Measurements from ENCODE around the gene NTM.

DNA sequence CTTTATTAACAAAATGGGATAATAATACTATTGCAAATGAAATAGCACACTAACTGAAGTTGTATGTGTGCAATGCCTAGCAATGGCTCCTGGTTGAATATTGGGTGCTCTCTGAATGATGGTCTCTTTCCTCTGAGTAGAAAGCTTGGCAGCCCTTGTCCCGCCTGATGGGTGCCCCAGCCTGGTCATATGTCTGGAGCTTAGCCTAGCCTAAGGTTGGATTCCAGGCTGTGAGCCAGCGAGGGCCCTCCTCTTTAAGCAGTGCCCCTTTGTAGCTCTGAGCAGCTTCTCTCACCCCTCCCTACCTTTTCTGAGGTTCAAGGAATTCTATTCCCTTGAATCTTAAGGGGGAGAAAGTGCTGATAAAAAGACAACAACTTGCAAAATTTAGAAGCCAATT is 499.9 kb downstream of the NTM start:
- TF ChIP-seq, protein P1, sequence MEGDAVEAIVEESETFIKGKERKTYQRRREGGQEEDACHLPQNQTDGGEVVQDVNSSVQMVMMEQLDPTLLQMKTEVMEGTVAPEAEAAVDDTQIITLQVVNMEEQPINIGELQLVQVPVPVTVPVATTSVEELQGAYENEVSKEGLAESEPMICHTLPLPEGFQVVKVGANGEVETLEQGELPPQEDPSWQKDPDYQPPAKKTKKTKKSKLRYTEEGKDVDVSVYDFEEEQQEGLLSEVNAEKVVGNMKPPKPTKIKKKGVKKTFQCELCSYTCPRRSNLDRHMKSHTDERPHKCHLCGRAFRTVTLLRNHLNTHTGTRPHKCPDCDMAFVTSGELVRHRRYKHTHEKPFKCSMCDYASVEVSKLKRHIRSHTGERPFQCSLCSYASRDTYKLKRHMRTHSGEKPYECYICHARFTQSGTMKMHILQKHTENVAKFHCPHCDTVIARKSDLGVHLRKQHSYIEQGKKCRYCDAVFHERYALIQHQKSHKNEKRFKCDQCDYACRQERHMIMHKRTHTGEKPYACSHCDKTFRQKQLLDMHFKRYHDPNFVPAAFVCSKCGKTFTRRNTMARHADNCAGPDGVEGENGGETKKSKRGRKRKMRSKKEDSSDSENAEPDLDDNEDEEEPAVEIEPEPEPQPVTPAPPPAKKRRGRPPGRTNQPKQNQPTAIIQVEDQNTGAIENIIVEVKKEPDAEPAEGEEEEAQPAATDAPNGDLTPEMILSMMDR (conservative IDR thresholded peaks at IDR 0.05 in 1 of 2, IDR thresholded peaks at IDR 0.05 in 1 of 2; ENCODE audit: low read depth in 1 of 2, low read length in 2 of 2) = no peak
- no peak for TF ChIP-seq EZH2 (IDR thresholded peaks at IDR 0.05; ENCODE audit: low read length, missing control alignments)
